ENCODE data around the gene ZFP37.

The ZFP37 gene

DNA sequence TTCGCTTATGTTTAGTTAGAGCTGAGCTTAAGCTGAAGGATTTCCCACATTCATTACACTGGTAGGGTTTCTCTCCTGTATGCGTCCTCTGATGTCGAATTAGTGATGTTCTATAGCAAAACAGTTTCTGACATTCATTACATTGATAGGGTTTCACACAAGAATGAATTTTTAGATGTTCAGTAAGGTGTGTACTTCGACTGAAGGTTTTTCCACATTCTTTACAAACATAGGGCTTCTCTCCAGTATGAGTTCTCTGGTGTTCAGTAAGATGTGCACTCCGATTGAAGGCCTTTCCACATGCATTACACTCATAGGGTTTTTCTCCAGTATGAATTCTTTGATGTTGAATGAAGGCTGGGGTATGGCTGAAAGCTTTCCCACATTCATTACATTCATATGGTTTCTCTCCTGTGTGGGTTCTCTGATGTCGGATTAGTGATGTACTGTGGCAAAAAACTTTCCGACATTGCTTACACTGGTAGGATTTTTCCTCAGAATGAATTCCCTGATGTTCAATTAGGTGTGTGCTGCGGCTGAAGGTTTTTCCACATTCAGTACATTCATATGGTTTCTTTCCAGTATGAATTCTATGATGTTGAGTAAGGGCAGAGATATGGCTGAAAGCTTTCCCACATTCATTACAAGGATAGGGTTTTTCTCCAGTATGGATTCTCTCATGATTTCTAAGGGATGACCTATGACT lies 59.1 kb downstream of the ZFP37 start:
- in situ Hi-C loops (cut with HindIII; ENCODE audit: low pct_ligation_motif_present, low pct_unique_long_range_greater_than_20kb, low sequenced_read_pairs), result no loop called here

More for the DNA sequence above, 59.1 kb downstream of the ZFP37 start:
- DNase-seq, result no peak

All from ACHN (cell line).